ENCODE data around the gene SLC46A3.

DNA sequence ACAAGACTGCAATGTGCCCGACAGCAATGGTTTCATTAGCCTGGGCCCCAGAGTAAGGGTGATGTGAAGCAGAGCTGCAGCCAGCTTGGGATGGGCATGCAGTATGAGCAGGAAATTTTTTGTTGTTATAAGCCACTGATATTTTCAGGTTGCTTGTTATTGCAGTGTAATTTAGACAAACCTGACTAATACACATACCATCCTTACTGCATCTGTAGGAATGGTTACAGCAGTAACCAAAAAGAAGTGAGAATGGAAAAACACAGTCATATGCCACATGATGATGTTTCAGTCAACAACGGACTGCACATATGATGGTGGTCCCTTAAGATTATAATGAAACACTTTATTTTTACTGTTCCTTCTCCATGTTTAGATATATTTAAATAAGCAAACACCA is 68.5 kb downstream of the SLC46A3 start:
- TF ChIP-seq, protein P1, sequence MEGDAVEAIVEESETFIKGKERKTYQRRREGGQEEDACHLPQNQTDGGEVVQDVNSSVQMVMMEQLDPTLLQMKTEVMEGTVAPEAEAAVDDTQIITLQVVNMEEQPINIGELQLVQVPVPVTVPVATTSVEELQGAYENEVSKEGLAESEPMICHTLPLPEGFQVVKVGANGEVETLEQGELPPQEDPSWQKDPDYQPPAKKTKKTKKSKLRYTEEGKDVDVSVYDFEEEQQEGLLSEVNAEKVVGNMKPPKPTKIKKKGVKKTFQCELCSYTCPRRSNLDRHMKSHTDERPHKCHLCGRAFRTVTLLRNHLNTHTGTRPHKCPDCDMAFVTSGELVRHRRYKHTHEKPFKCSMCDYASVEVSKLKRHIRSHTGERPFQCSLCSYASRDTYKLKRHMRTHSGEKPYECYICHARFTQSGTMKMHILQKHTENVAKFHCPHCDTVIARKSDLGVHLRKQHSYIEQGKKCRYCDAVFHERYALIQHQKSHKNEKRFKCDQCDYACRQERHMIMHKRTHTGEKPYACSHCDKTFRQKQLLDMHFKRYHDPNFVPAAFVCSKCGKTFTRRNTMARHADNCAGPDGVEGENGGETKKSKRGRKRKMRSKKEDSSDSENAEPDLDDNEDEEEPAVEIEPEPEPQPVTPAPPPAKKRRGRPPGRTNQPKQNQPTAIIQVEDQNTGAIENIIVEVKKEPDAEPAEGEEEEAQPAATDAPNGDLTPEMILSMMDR (conservative IDR thresholded peaks at IDR 0.05; ENCODE audit: low read depth in 2 of 2) = no peak
- TF ChIP-seq POLR2AphosphoS5 (IDR thresholded peaks at IDR 0.05; ENCODE audit: low read depth) = no peak
- TF ChIP-seq EZH2 (IDR thresholded peaks at IDR 0.05; ENCODE audit: low read depth, unreplicated experiment) = no peak
- no peak for TF ChIP-seq JUNB (IDR thresholded peaks at IDR 0.05; ENCODE audit: unreplicated experiment)

All from GM23338 (cell line).